OCI-LY3 (cell line): ENCODE data around the gene TMEM266.
A peak's percentile ranks its signal among the peaks of the same experiment; 100 is the strongest.

Experiments
- CTCF ChIP-seq: fragments of 200-600, 300-600 bp; sonication (generic); IDR thresholded peaks from 2 replicates; pipeline ENCODE4 v1.5.1; 2014; ENCODE audit warnings: antibody characterized with exemption, low read length, low read depth
- EZH2phosphoT487 ChIP-seq: fragments of 200-600 bp; shearing (Covaris generic); IDR thresholded peaks from 2 replicates; pipeline ENCODE4 v1.6.1; 2018; ENCODE audit warnings: antibody characterized with exemption, mixed run types, low read depth

GRCh38 chr15:76139368-76140073 is 79.7 kb downstream of the TMEM266 start:
- peak; percentile 99 for TF ChIP-seq CTCF
- TF ChIP-seq EZH2phosphoT487 = no peak
